Skeletal muscle tissue (tissue), 4 donors: ENCODE results near the gene ECHDC3. TPM values are rescaled to one million over a fixed set of nuclear protein-coding genes. Genes with fewer than 3 reads are reported as not detected.
"Not testable (repeated sequence)": the region's sequence is repeated elsewhere in the genome, so short reads cannot be mapped to it uniquely, and the experiment has no call there.

Experiments used
- H3K27ac ChIP-seq: one replicate; pipeline ENCODE4 v1.7.0; 2013; ENCODE audit warnings: mild to moderate bottlenecking, low read depth, low read length, inconsistent platforms
- H3K27me3 ChIP-seq, 3 donors: one replicate each; pipeline ENCODE4 v1.7.0; 2013; ENCODE audit warnings: low read length in 3 of 3; ENCODE audit not compliant: control insufficient read depth in 3 of 3, insufficient read depth in 3 of 3
- H3K36me3 ChIP-seq, 3 donors: one replicate each; pipeline ENCODE4 v1.7.0; 2013; ENCODE audit warnings: low read length in 3 of 3; ENCODE audit not compliant: control insufficient read depth in 3 of 3, insufficient read depth in 3 of 3
- H3K4me1 ChIP-seq, 3 donors: one replicate each; pipeline ENCODE4 v1.7.0; 2013; ENCODE audit warnings: low read length in 3 of 3, mild to moderate bottlenecking in 3 of 3; ENCODE audit not compliant: control insufficient read depth in 3 of 3, insufficient read depth in 3 of 3
- H3K4me3 ChIP-seq, 3 donors: one replicate each; pipeline ENCODE4 v1.7.0; 2013; ENCODE audit warnings: low read length in 3 of 3
- H3K9ac ChIP-seq, 3 donors: one replicate each; pipeline ENCODE4 v1.7.0; 2013; ENCODE audit warnings: low read length in 3 of 3, mild to moderate bottlenecking in 3 of 3, moderate library complexity in 2 of 3, low read depth in 1 of 3
- H3K9me3 ChIP-seq, 3 donors: one replicate each; pipeline ENCODE4 v1.7.0; 2013; ENCODE audit warnings: low read length in 3 of 3; ENCODE audit not compliant: control insufficient read depth in 3 of 3
- total RNA-seq: library from RNA; depleted of rRNA; stranded (reverse); fragments of >200 nt; gene quantifications from one replicate; pipeline ENCODE4 v1.2.3, GENCODE V29; 2014
- donor health status: Osteomylitis.

ECHDC3 gene
- total RNA-seq, 1 donor from 2014 or later: 20.9 TPM

GRCh38 chr10:11728353-11728752, 13.8 kb upstream of the ECHDC3 start:
- Histone ChIP-seq H3K4me1 (no peaks in the 10 kb centered on the region), H3K4me3 (no peak overlapping the region), H3K9me3 (peaks cover 0 to 5% (median 0%) of the 10 kb centered on the region in 3 donors)

DNA sequence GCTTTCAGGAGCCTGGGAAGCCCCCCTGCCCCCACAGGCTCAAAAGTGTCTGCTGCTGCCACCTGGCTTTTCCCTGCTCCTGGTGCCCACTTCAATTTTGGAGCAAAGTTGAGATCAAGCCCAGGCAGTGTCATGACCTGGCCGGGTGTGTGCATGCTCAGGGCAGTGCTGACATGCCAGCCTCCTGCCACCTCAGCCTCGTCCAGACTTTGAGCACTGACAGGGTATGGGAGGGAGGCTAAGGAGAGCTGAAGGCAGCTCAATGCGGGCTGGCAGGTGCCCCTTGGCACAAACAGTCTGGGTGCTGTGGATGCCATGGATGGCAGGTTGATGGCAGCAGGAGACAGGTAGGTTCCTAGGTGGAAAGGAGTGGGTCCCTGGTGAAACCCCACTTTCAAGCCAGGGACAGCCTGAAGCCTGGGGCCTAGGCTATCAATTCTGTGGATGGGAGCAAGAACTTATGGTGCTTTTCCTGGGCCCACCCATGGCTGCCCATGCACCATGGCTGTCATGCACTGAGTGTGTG, 12.3 kb upstream of the ECHDC3 start:
- no peaks in the 10 kb centered on the region for H3K27me3 ChIP-seq
- no peak overlapping the region for H3K4me3 ChIP-seq
- no peak overlapping the region for H3K9ac ChIP-seq
- no peaks in the 10 kb centered on the region for H3K36me3 ChIP-seq
- H3K27ac ChIP-seq: no peak overlapping the region
- no peaks in the 10 kb centered on the region for H3K4me1 ChIP-seq
- H3K9me3 ChIP-seq: peaks cover 0 to 5% (median 0%) of the 10 kb centered on the region in 3 donors

More at GRCh38 chr10:11728353-11728752, 13.8 kb upstream of the ECHDC3 start:
- Histone ChIP-seq H3K36me3 (no peaks in the 10 kb centered on the region), H3K27me3 (no peaks in the 10 kb centered on the region), H3K9ac (no peak overlapping the region), H3K27ac (no peak overlapping the region)

- no peaks in the 10 kb centered on the region for H3K27me3 ChIP-seq
- no peak overlapping the region for H3K9ac ChIP-seq
- no peak overlapping the region for H3K4me3 ChIP-seq
- H3K27ac ChIP-seq: no peak overlapping the region
- H3K4me1 ChIP-seq: no peaks in the 10 kb centered on the region
- H3K9me3 ChIP-seq: peaks cover 0 to 5% (median 0%) of the 10 kb centered on the region in 3 donors
- H3K36me3 ChIP-seq: no peaks in the 10 kb centered on the region
Measured at GRCh38 chr10:11730779-11731178, 11.4 kb upstream of the ECHDC3 start.

- not testable (repeated sequence) for H3K4me3 ChIP-seq, H3K9me3 ChIP-seq, H3K4me1 ChIP-seq, H3K27me3 ChIP-seq, H3K27ac ChIP-seq, H3K36me3 ChIP-seq, H3K9ac ChIP-seq
Measured at GRCh38 chr10:11736767-11737166, 5.4 kb upstream of the ECHDC3 start.

DNA sequence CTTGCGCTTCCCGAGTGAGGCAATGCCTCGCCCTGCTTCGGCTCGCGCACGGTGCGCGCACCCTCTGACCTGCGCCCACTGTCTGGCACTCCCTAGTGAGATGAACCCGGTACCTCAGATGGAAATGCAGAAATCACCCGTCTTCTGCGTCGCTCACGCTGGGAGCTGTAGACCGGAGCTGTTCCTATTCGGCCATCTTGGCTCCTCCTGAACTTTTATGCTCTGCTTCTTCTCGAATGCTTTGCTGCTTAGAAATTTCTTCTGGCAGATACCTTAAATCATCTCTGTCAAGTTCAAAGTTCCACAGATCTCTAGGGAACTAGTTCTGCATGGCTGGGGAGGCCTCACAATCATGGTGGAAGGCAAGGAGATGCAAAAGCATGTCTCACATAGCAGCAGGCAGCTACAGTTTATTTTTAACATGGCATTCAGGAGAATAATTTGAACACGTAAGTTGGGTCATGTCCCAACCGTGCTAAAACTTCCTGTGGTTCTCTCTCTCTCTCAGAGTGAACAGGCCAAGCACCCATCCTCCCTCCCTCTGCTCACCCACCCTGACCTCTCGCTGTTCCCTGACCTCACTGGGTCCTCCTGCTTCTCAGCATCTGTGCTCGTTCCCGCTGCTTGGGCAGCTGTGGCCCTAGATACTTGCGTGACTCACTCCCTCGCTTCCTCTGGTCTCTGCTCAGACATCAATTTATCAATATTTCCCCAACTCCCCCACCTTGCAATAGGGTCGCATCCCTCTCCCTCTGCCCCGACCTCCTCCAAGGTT, 4.7 kb upstream of the ECHDC3 start:
- not testable (repeated sequence) for H3K27me3 ChIP-seq, H3K4me1 ChIP-seq, H3K9ac ChIP-seq, H3K27ac ChIP-seq, H3K9me3 ChIP-seq, H3K36me3 ChIP-seq, H3K4me3 ChIP-seq

- no peaks in the 10 kb centered on the region for H3K27me3 ChIP-seq
- H3K27ac ChIP-seq: no peak overlapping the region
- no peaks in the 10 kb centered on the region for H3K36me3 ChIP-seq
Measured at GRCh38 chr10:11740907-11741306, 1.3 kb upstream of the ECHDC3 start.

DNA sequence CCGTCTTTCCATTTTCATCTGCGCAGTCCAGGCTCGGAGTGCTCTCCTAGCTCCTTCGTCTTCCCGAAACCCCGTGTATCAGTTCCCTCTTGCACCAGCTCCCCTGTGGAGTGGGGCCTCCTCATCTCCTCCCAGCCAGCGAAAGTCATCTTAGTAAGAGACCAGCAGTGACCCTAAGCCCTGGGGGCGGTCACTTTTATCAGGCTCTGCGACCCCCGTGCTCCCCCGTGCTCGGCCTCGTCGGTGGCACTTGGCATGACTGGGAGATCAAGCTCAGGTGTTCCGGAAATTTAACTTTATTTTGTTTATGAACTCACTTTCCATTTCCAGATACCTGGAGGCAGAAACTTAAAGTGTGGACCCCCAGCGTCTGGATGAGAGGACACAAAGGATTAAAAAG, 574 bp upstream of the ECHDC3 start:
- Histone ChIP-seq H3K9ac (peak overlapping the region; percentile 7 to 76 (median 69)), H3K4me3 (peak overlapping the region; percentile 69 to 72 (median 70)), H3K9me3 (no peaks in the 10 kb centered on the region), H3K27ac (no peak overlapping the region), H3K4me1 (peaks cover 11 to 32% (median 13%) of the 10 kb centered on the region in 3 donors), H3K27me3 (no peaks in the 10 kb centered on the region), H3K36me3 (no peaks in the 10 kb centered on the region)

More at GRCh38 chr10:11740907-11741306, 1.3 kb upstream of the ECHDC3 start:
- Histone ChIP-seq H3K9ac (no peak overlapping the region), H3K9me3 (no peaks in the 10 kb centered on the region), H3K4me1 (peaks cover 11 to 32% (median 13%) of the 10 kb centered on the region in 3 donors), H3K4me3 (no peak overlapping the region)

DNA sequence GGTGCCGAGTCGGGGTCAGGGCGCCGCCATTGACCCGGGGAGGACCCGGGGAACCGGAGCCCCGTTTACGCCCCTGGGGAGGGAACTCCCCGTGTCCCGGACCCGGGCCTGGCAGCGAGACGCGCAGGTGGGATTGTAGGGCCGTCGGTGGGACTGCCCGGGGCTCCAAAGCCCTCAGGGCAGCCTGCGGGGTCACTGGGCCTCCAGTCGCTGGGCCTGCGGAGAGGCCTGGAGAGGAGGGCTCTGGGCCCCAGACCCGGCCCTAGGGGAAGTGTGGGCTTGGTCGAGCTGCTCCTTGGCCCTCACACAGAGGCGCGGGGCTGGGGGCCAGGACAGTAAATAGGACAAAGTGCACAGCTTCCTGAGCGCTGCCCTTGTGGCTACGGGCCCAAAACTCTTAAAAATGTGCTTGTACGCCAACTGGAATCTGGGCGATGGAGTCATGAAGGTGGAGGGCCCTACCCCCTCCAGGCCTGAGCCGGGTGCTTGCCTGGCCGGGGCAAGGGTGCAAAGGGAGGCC, 657 bp downstream of the ECHDC3 start:
- H3K36me3 ChIP-seq: peaks cover 0 to under 1% (median 0%) of the 10 kb centered on the region in 3 donors
- H3K4me3 ChIP-seq: peak overlapping the region; percentile 54 to 82 (median 82)
- H3K9ac ChIP-seq: peak overlapping the region; percentile 79 to 86 (median 84)
- H3K27me3 ChIP-seq: no peaks in the 10 kb centered on the region
- H3K27ac ChIP-seq: peak overlapping the region; percentile 84
- H3K4me1 ChIP-seq: peaks cover 14 to 41% (median 18%) of the 10 kb centered on the region in 3 donors
- H3K9me3 ChIP-seq: no peaks in the 10 kb centered on the region

GRCh38 chr10:11743461-11744338, 1.5 kb downstream of the ECHDC3 start:
- peaks cover 0 to 4% (median 0%) of the 10 kb centered on the region in 3 donors for H3K36me3 ChIP-seq
- peak overlapping the region; percentile 84 for H3K27ac ChIP-seq
- peak overlapping the region; percentile 79 to 86 (median 84) for H3K9ac ChIP-seq
- H3K27me3 ChIP-seq: no peaks in the 10 kb centered on the region
- no peaks in the 10 kb centered on the region for H3K9me3 ChIP-seq
- peak overlapping the region; percentile 54 to 82 (median 82) for H3K4me3 ChIP-seq
- H3K4me1 ChIP-seq: peaks cover 14 to 41% (median 18%) of the 10 kb centered on the region in 3 donors
